GM19238 (cell line): ENCODE measurements around the gene APC.
"Not testable (repeated sequence)": the region's sequence is repeated elsewhere in the genome, so short reads cannot be mapped to it uniquely, and the experiment has no call there.

ENCODE experiments used
- DNase-seq: peaks from one replicate; pipeline ENCODE4 v3.0.0; 2011; ENCODE audit warnings: low spot score; ENCODE audit not compliant: insufficient read length

Gene APC

GRCh38 chr5:112716895-112717294 is 20.8 kb upstream of the APC start:
- not testable (repeated sequence) for DNase-seq

GRCh38 chr5:112717506-112718082 is 20.1 kb upstream of the APC start:
- no peak for DNase-seq

GRCh38 chr5:112718344-112718743 is 19.3 kb upstream of the APC start:
- no peak for DNase-seq

- no peak for DNase-seq
Measured at GRCh38 chr5:112720576-112720975, 17.1 kb upstream of the APC start.

- no peak for DNase-seq
Measured at GRCh38 chr5:112724901-112725300, 12.8 kb upstream of the APC start.

- no peak for DNase-seq
Measured at GRCh38 chr5:112729630-112730029, 8.1 kb upstream of the APC start.

GRCh38 chr5:112732131-112732530 is 5.6 kb upstream of the APC start:
- no peak for DNase-seq

- no peak for DNase-seq
Measured at GRCh38 chr5:112733586-112733985, 4.1 kb upstream of the APC start.

GRCh38 chr5:112734597-112734996 is 3.1 kb upstream of the APC start:
- no peak for DNase-seq

- no peak for DNase-seq
Measured at GRCh38 chr5:112735702-112736101, 2.0 kb upstream of the APC start.

- no peak for DNase-seq
Measured at GRCh38 chr5:112737070-112737462, 619 bp upstream of the APC start.

GRCh38 chr5:112738191-112738560 is 491 bp downstream of the APC start:
- no peak for DNase-seq

GRCh38 chr5:112742424-112742823 is 4.7 kb downstream of the APC start:
- no peak for DNase-seq

GRCh38 chr5:112743631-112744030 is 5.9 kb downstream of the APC start:
- DNase-seq = no peak

GRCh38 chr5:112752335-112752734 is 14.7 kb downstream of the APC start:
- no peak for DNase-seq

GRCh38 chr5:112755703-112756102 is 18.0 kb downstream of the APC start:
- no peak for DNase-seq

GRCh38 chr5:112757468-112758208 is 20.0 kb downstream of the APC start:
- DNase-seq = no peak

GRCh38 chr5:112758676-112759075 is 21.0 kb downstream of the APC start:
- no peak for DNase-seq

- DNase-seq = no peak
Measured at GRCh38 chr5:112762113-112762810, 24.6 kb downstream of the APC start.

GRCh38 chr5:112763165-112763564 is 25.5 kb downstream of the APC start:
- DNase-seq = no peak

GRCh38 chr5:112772124-112772523 is 34.4 kb downstream of the APC start:
- no peak for DNase-seq

GRCh38 chr5:112776301-112776856 is 38.7 kb downstream of the APC start:
- no peak for DNase-seq
